Activated CD4-positive, alpha-beta T cell treated with anti-CD3 and anti-CD28 coated beads, Interleukin-2, amount 50 U/mL, for 1 hour (primary cell): ENCODE data around the gene CBY2.

Source experiments
- DNase-seq: peaks from one replicate; pipeline ENCODE4 v3.0.0-alpha.2; 2020

CBY2 gene

DNA sequence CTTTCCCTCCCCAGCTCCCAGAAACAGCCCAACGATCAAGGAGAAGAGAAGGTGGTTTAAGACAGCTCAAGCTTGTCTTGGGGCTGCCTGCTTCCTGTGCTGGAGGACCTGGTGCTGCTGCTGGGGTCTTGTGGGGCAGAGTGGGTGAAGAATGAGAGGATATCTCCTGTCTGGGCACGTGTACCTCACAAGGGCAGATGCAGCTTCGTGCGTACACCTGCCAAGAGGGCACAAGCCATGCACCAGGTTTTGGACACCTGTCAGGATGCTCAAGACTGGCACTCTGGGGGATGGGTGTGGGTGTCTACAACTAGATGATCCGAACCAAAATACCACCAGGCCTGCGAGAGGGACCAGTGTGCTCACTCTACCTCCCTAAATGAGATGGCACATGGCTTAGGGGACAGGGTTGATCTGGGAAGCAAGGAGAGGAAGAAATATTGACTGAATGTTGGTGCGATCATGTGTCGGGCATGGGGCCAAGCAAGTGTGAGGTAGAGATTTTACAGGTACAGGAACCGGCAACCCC is 2.2 kb downstream of the CBY2 start:
- DNase-seq: no peak

DNA sequence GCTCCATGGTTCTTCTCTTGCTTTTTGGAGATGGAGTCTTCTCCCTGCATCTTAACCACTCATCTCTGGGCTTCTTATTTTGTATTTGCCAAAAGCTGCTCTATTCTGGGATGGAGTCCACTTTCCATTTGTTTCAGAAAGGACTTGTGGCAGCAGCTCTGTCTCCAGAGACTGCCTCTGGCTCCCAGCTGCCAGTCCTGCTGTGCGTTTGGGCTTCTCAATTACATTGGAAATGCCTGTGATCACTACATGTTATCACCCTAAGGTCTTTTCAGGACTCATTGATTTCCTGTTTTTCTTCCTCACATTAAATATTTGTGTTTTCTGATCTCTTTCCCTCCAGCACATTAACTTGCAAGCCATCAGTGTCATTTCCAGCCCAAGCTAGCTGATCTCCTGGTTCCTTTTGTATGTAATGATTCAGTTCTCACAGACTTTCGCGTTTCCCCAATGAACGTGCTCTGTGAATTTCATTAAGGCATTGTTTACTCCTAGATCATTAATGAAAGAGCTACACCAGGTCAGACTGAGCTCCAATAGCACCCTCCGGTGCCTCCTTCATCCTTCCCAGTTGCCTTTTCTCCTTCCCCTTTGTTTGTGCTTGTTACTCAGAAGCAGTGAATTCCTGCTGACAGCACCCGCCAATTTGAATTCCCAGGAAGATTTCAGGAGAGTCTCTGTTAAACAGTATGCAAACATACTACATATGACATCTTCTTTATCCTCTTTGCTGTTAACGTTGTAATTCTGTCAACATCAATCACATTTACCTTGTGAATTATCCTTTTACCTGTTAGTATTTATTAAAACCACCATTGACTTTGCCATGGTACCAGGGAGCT is 3.0 kb downstream of the CBY2 start:
- DNase-seq: no peak

DNA sequence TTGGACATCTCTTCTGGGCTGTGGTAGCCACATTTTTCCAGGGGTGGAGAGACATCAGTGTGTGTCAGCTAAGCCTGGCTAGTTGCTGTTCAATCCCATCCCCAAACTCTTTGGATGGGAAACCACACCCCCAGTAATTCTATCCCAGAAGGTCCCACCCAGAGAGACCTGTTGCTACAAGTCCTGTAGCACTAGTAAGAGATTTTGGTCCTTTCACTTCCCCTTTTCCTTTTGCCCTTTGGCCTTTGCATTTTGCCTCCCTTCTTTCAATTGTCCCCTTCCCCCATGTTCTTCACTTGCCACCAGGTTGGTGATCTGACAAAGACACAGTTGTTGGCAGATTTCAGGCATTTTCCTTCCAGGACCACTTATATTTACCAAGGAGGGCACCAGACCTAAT is 3.8 kb downstream of the CBY2 start:
- DNase-seq: no peak

DNA sequence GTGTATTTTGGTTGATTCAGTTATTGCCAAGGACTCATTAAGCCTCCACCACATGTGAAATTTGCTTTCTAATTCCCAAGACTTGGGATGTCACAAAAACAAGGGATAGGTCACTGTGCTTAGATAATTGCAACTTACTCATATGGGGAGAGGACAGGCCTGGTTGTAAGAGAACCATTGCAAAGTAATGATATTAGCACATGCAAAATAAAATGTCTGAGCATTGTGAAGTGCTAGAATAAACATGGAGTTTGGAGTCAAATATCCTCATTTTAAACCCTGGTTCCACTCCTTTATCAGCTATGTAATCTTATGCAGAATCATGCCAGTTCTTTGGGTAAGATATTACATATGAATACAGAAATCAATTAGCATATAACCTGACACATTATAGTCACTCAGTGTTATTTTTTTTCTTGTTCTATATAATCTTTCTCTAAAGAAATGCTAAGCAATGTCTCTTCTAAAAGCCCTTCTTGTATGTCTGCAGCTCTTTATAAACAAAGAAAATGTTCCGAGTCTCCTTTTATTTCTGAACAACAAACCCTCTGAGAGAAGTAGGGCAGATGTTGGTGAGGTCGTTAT is 5.5 kb downstream of the CBY2 start:
- DNase-seq: no peak

DNA sequence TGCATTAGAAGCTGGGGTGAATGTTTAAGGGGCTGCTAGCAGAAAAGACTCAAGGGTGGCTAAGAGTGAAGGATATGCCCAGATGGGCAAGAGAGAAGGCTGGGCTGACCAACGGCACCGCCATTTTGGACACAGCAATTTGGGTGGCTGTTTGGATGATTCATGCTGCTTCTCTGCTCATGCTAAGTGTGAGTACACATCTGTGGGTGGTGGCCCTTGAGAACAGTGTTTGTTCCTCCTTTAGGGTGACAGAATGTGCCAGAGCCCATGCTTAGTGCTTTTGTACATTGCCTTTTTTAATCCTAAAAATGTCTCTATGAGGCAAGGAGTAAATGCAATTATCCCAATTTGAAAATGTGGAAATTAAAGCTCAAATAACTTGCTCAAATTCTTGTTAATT is 9.8 kb downstream of the CBY2 start:
- no peak for DNase-seq

DNA sequence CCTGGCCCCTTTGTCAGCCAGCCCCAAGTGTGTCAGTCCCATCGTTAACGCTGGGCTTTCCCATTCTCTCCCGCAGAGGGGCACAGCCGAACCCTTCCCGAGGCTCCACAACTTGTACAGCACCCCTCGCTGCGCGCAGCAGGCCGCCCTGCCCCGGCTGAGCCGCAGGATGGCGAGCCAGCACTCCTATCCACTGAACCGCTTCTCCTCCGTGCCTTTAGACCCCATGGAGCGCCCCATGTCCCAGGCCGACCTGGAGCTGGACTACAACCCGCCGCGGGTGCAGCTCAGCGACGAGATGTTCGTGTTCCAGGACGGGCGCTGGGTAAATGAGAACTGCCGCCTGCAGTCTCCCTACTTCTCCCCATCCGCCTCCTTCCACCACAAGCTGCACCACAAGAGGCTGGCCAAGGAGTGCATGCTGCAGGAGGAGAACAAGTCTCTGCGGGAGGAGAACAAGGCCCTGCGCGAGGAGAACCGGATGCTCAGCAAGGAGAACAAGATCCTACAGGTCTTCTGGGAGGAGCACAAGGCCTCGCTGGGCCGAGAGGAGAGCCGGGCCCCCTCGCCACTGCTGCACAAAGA is 11.1 kb downstream of the CBY2 start:
- no peak for DNase-seq

DNA sequence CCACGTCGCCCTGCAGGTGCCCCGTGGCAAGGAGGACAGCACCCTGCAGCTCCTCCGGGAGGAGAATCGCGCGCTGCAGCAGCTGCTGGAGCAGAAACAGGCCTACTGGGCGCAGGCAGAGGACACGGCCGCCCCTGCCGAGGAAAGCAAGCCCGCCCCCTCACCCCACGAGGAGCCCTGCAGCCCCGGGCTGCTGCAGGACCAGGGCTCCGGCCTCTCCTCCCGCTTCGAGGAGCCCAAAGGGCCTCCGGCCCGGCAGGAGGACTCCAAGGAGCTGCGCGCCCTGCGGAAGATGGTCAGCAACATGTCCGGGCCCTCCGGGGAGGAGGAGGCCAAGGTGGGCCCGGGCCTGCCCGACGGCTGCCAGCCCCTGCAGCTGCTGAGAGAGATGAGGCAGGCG is 11.6 kb downstream of the CBY2 start:
- no peak for DNase-seq

DNA sequence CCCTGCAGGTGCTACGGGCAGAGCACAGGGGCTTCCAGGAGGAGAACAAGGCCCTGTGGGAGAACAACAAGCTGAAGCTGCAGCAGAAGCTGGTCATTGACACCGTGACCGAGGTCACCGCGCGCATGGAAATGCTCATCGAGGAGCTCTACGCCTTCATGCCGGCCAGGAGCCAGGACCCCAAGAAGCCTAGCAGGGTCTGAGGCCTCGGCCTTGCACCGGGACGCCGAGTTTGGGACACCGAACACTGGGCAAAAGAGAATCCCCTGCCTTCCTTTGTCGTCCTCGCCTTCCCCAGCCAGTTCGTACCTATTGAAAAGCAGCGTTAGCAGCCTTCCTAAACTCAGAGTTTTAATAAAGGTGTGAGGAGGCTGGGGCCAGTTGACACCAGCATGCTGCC is 12.1 kb downstream of the CBY2 start:
- no peak for DNase-seq

DNA sequence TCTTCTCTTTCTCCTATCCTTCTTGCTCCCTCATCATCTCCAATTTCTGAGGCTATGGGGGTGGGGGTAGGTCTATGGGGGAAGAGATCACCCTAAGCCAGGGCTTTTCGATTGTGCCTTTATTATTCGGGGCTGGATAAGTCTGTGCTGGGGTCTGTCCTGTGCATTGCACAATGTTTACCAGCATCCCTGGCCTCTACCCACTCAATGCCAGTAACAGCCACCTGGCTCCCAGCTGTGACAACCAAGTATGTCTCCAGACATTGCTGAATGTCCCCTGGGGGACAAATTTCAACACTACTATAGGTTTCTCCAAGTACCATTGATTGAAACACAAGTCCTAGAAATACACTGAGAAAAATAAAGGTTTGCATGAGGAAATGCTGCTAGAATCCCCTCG is 13.2 kb downstream of the CBY2 start:
- DNase-seq: no peak

DNA sequence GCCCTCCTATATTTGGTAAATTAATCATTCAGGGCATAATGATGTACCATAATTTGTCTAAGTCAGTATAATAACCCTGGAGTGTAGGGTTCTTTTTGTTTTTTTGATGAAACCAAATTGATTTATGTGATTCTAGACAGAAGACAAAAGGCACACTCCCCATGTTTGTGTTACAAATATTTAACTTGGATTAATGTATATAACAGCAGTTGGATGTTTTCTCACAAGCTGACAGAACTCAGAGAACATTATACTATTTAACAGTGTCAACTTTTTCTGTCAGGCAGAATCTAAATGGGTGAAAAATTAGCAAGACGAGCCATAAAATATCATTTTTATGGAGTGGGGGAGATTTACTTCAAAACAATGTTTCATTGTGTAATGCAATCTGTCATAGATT is 15.2 kb downstream of the CBY2 start:
- DNase-seq: no peak

DNA sequence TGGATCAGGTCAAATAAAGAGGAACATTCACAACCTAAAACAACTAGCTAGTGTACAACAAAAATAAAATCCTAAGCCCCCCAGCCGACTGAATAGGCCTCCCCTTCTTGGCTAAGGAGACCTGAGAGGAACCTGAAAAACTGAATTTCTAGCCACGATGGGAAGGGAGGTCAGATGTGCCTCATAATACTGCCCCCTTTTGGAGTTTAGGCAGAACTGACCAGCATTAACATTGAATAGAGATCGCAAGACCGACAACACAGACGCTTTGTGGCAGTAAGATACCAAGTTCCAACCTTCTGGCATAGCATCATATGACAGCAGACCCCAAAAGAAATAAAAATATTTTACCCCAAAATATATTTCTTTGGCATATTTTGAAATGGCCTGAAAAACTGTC is 15.9 kb downstream of the CBY2 start:
- DNase-seq: no peak

DNA sequence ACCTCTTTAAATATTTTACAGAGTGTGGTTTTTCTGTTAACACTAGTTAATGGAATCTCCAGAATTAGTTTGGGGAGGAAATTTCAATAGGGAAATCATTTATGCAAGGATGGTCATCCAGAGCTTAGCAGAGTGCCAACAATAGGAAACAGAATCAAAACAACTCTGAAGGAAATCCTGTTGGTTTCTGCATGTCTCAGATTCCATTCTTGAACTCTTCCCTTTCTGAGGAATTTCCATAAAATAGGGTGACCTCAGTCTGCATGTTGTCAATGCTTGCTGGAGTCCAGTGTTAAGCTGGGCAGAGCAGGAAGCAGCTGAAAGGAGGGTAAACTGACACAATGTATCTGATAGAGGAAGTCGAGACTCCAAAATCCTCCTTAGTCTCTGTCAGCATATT is 16.9 kb downstream of the CBY2 start:
- no peak for DNase-seq

DNA sequence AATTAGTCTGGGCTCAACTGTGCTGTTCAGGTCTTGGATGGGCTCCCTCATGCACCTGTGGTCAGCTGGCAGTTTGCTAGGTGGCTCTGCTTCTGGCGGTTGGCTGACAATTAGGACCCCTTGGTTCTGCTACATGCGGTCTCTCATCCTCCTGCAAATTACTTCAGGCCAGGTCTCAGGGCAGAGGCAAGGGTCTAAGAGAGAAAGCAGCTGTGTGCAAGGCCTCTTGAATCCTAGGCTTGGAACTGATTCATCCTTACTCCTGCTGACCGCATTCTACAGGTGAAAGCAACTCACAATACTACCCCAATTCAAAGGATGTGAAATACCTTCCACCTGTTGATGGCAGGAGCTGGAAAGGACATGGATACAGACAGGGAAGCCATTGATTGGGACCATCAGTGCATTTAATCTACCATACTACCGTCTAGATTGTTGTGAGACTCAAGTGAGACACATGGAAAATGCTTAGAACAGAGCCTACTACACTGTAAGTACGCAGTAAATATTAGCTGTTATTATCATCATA is 19.1 kb downstream of the CBY2 start:
- DNase-seq: no peak

DNA sequence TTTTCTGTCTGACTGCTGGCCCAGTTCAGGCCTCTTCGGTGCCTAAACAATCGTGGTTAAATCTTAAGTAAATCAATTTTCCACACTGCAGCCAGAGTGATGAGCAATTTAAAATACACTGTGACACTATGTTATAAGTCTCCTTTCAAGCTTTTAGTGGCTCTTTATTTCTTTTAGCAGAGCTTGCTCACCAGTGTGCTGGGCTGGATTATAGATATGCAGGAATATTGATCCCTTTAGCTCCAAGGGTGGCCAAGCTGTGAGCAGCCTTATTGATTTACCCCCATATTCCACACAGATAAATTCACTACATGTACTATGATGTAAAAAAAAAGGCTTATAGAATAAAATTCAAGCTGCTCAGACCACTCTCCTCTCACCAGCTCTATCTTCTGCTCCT is 21.7 kb downstream of the CBY2 start:
- DNase-seq: no peak

DNA sequence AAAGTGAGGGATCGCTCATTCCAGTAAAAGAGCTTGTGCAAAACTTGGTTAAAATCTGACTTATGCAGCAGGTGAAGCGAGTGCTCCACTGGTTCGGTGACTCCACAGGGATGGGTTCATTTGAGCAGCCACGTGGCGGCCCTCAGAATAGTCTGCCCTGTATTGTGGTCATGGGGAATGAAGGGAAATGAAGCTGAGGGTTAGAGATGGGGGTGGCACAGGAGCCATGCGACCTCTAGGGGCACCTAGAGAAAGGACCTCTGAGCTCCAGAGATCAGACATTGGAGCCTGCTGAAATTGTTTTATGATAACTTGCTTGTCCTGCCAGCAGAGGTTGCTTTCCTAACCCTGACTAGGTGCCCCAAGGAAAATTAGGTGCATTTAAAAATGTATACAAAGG is 26.6 kb downstream of the CBY2 start:
- no peak for DNase-seq

DNA sequence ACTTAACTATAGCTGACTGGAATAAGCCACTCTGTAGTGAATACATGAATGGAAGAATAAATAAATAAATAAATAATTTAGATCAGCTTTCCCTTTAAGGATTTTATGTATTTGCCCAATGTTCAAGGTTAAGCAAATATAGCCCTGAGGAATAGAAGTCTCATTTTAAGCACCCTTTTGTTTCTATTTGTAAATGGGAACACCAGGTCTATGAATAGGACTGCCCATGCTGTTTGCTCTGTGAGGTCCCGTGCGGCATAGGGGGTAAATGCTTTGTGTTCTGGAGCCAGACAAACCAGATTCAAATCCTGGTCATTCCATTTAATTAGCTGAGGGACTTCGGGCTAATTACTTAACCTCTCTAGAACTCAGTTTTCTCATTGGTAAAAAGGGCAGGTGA is 29.3 kb downstream of the CBY2 start:
- no peak for DNase-seq

DNA sequence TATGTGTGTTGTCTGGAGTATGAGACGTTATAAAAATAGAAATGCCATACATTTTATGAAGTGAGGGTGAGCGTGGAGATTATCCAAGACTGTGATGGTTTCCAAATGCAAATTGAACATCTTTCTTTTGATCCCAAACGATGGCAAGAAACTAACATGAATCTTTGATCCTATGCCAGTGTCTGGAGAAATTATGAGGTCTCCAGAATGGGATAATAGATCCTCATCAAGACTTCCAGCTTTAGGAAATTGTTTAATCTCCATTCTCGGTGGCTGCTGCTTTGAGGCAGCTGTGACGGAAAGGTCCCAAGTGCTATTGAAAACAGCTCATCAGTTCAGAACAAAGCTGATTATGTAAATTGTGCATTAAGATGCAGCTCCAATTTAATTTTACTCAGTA is 30.8 kb downstream of the CBY2 start:
- DNase-seq: no peak

DNA sequence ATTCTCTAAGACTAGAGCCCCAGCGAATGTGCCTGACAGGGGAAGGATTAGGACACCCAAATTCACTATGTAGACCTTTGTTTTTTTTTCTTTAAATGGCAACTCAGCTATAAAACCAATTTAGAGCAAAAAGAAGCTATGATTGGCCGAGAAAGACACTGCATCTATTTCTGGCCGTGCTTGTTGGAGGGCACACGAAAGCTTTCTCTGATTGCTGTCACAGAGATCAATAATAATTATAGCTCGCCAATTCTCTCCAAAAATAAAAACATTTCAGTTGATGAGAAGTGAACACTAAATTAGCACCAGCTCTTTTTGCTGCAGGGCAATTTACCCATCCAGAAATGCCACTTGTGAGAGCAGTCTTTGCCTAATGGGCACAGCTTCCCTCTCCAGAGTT is 31.2 kb downstream of the CBY2 start:
- DNase-seq: no peak

DNA sequence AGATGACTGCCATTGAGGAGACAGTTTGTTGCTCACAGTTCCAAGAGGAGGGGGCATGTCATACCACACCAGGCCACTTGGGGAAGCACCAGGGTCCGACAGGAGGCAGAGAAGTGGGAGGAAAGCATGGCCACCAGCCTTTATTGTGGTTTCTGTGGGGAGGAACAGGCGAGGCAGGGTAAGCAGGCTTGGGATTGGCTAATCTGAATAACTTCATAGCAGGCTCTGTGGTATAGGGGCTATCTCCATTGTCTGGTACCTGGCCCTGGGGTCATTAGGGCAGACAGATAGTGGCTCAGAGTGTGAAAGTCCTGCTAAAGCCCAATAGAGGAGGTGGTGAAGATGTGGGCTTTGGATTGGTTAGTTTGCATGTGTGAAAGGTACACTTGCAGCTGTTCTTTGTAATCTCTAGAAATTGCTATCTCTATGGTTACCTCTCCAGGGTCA is 35.5 kb downstream of the CBY2 start:
- no peak for DNase-seq

DNA sequence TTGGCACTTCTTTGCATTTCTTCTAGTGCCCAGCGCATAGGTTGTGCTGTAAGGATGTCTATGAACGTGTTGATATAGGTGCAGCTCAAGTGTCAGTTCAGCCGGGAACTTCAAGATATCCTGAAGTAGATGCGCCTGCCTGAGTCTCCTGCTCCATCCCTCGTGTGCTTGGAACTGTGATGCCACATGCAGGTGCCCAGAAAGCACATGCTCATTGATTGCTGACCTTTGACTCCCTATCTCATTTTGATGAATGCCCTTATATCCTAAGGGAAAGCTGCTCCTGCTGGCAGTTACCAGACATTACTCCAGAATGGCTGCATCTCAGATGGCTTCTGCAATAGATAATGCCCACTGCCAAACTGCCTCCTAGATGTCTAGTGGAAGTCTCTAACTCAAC is 40.9 kb downstream of the CBY2 start:
- no peak for DNase-seq

DNA sequence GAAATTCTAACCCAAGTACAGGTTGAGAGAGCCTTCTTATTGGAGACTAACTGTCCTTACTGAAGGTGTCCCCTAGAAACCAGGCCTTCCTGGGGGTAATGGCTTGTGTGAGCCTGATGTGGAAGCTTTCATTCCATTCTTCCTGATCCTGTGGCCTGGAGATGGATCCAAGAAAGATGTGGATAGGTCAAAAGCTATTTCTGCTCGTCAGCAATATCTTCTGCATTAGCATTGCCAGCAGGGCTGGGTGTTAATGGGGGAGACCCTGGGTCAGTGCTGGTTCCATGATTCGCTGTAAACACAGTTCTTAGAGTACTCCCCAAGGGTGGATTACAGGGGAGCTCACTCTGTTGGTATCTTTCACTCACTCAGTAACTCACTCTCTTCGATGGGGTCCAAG is 42.9 kb downstream of the CBY2 start:
- no peak for DNase-seq

DNA sequence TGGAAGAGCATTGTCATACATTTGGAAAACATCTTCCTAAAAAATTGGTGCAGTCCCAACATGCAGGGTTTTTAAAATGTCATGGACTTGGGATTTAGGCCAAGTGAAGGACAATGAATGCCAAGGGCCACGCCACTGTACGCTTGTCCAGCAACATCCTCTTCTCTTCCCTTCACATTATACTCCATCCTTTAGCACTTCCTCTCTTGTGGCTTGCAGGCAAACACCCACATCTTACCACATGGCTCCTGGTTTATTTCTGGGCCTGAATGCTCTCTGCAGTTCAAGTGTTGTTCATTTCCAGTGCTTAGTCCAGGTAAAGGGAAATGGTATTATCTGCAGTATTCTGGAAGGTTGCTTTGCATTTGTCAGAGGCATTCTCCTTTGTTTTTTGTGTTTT is 45.0 kb downstream of the CBY2 start:
- no peak for DNase-seq

DNA sequence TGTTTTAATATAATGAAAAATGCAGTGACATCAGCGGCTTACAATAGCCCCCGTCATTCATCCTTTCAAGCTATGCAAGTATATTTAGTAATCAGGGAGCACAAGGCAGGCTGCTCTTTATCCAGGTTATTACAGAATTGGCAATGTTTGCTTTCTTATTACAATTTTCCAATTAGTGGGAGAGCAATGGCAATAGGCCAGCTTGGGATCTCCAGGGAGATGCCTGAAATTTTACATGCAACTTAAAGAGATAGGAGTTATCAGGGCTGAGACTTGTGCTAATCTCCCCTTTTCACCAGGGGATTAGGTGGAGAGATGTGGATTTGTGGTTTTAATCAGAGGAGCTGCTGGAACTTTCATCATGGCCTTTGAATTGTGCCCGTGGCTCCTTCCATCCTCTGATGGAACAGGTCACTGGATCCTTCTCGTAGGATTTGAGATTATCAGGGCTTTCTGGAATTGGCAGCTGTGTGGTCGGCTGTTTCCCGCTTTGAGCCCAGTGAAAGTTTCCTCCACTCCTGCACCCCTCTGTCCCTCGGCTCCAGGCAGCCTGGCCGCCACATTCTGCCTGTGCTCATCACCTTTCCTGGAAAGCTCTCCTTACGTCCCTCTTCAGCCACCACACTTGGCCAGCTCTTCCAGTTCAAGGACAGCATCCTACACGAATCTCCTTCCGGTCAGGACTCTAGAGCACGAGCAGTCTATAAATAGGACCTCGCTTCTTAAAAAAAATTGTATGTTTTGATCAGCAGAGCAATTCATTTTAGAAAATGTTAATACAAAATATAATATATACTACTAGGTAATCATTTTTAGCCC is 47.0 kb downstream of the CBY2 start:
- DNase-seq: no peak
